22Rv1 (cell line): ENCODE measurements around the gene ITCH.
"Not testable (repeated sequence)": the region's sequence is repeated elsewhere in the genome, so short reads cannot be mapped to it uniquely, and the experiment has no call there.

Source experiments
- H3K27ac ChIP-seq: fragments of 450-650 bp; 2 replicates; pipeline ENCODE4 v1.5.1; 2017
- ZFX ChIP-seq: fragments of 450-650 bp; IDR thresholded peaks from 2 replicates; pipeline ENCODE4 v1.6.1; 2017; ENCODE audit warnings: antibody characterized with exemption, borderline replicate concordance
- TF ChIP-seq, protein P1 (sequence below): fragments of 450-650 bp; IDR thresholded peaks from 2 replicates; pipeline ENCODE4 v1.5.1; 2017; ENCODE audit warnings: mild to moderate bottlenecking

ITCH gene

DNA sequence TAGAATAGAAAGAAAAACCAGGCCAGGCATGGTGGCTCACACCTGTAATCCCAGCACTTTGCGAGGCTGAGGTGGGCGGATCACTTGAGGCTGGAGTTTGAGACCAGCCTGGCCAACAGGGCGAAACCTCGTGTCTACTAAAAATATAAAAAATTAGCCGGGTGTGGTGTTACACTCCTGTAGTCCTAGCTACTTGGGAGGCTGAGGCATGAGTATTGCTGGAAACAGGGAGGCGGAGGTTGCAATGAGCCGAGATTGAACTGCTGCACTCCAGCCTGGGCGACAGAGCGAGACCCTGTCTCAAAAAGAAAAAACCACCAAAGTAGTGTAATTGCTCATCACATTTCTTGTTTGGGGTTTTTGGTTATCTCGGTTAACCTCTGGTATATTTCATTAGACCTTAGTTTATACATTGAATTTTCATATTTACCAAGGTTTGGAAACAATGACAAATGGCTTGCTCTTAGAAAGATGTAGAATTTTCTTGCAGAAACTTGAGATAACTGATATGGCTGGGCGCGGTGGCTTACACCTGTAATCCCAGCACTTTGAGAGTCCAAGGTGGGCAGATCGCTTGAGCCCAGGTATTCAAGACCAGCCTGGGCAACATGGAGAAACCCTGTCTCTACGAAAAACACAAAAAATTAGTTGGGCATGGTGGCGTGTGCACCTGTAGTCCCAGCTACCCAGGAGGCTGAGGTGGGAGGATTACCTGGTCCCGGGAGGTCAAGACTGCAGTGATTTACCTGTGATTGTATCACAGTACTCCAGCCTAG lies 14.2 kb downstream of the ITCH start:
- TF ChIP-seq, protein P1, sequence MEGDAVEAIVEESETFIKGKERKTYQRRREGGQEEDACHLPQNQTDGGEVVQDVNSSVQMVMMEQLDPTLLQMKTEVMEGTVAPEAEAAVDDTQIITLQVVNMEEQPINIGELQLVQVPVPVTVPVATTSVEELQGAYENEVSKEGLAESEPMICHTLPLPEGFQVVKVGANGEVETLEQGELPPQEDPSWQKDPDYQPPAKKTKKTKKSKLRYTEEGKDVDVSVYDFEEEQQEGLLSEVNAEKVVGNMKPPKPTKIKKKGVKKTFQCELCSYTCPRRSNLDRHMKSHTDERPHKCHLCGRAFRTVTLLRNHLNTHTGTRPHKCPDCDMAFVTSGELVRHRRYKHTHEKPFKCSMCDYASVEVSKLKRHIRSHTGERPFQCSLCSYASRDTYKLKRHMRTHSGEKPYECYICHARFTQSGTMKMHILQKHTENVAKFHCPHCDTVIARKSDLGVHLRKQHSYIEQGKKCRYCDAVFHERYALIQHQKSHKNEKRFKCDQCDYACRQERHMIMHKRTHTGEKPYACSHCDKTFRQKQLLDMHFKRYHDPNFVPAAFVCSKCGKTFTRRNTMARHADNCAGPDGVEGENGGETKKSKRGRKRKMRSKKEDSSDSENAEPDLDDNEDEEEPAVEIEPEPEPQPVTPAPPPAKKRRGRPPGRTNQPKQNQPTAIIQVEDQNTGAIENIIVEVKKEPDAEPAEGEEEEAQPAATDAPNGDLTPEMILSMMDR = no peak
- no peak for TF ChIP-seq ZFX
- peak overlapping the region; percentile 53; the same call in 1 of the 2 replicates for H3K27ac ChIP-seq

DNA sequence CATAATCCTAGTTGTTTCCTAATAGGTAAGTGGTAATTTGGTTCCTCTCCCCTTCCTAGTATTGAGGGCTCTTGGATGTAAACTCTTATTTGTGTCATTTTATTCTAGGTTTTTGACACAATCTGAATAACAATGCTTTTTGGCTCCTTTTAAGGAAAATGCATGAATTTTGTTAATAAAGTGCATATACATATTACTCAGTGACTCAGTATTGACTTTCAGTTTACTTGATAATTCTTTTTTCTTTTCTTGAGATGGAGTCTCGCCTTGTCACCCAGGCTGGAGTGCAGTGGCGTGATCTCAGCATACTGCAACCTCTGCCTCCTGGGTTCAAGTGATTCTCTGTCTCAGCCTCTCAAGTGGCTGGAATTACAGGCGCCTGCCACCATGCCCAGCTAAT lies 19.1 kb downstream of the ITCH start:
- no peak for TF ChIP-seq ZFX
- TF ChIP-seq, protein P1 = no peak
- H3K27ac ChIP-seq = no peak overlapping the region

DNA sequence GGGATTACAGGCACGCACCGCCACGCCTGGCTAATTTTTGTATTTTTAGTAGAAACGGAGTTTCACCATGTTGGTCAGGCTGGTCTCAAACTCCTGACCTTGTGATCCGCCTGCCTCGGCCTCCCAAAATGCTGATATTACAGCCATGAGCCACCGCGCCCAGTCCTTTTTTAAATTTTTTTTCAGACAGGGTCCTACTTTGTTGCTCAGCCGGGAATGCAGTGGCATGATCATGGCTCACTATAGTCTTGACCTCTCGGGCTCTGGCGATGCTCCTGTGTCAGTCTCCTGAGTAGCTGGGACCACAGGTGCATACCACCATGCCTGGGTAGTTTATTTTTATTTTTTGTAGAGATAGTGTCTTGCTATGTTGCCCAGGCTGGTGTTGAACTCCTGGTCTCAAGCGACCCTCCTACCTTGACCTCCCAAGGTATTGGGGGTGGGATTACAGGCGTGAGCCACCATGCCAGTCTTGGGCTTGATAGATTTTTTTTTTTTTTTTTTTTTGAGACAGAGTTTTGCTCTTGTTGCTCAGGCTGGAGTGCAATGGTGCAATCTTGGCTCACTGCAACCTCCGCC lies 19.9 kb downstream of the ITCH start:
- H3K27ac ChIP-seq = not testable (repeated sequence)

DNA sequence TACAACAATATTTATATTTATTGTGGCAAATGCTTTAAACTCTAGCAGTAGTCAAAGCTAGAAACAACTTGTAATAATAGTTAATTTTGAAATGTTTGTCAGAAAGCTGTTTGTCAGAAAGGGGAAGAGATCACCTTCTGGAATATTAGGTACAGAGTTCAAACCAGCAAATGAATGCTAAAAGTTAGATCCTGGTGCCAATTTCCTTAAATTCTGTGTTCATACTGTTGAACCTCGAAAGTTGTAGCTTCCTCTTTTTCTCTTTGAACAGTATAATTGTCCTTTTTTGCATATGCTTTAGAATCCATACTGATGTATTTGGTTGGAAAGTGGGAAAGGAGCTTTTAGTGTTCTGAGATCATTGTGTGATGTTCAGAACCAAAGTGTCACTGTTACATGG lies 22.4 kb downstream of the ITCH start:
- H3K27ac ChIP-seq = no peak overlapping the region
- TF ChIP-seq, protein P1 = no peak
- TF ChIP-seq ZFX = no peak

DNA sequence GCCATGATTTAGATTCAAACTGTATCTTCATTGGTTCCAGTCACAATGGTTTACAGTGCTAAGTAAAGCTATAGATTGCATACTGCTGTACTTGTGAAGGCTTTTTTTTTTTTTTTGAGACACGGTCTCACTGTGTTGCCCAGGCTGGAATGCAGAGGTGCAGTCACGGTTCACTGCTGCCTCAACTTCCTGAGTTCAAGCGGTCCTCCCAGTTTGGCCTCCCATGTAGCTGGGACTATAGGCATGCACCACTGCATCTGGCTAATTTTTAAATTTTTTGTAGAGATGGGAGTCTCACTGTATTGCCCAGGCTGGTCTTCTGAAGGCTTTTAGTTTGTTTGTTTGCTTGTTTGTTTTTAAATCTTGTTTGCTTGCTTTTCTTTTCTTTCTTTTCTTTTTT lies 24.9 kb downstream of the ITCH start:
- TF ChIP-seq, protein P1 = no peak
- no peak overlapping the region for H3K27ac ChIP-seq

DNA sequence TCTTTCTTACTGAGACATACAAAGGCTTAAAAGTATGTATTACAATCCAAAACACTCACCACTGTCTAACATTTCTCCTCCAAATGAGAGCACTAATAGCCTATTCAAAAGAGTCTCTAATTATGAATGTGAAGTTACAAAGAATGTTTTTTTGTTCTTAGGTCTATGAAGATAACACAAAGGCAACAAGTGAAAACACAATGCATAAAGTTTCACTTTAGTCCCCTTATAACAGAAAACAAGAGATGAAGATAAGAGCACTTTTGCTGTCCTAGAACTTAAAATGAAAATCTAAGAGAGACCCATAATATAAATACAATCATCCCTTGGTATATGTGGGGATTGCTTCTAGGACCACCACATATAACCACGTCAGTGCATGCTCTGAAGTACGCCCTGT lies 25.6 kb downstream of the ITCH start:
- TF ChIP-seq, protein P1 = no peak
- no peak for TF ChIP-seq ZFX
- no peak overlapping the region for H3K27ac ChIP-seq

DNA sequence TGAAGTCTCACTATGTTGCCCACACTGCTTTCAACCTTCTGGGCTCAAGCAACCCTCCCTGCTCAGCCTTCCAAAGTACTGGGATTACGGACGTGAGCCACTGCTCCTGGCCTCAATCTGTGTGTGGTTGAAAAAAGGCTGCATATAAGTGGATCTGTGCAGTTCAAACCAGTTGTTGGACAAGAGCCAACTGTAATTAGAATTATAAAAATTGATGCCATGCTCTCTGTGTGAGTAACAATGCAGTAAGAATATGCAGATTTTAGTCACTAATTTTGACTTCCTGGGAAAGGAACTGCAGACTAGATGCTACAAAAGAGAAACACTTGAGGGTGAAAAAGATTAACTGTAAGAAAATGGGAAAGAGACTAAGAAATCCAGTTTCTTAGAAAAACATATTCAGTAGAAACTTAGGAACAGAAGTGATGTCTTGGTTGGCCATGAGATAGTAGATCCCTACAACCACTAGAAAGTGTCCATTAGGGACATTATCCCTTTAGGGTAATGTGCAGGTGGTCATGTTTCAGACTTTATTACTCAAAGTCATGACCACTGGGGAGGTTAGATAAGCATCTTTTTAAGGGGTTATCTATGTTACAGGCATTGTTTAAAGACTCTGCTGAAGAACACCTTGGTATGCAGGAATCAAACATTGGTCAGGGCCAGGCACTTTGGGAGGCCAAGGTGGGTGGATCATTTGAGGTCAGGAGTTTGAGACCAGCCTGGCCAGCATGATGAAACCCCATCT lies 26.3 kb downstream of the ITCH start:
- H3K27ac ChIP-seq = 0 out of 2 replicates have a peak overlapping the region, but pooled peaks have one; percentile 9
- TF ChIP-seq, protein P1 = no peak
- TF ChIP-seq ZFX = no peak
